Right ventricle myocardium inferior (tissue), 1 donor: ENCODE measurements around the gene PLSCR3. TPM values are rescaled to one million over a fixed set of nuclear protein-coding genes. Genes with fewer than 3 reads are reported as not detected.
A peak's percentile ranks its signal among the peaks of the same experiment; 100 is the strongest.
"Not testable (repeated sequence)": the region's sequence is repeated elsewhere in the genome, so short reads cannot be mapped to it uniquely, and the experiment has no call there.

ENCODE experiments used
- ATAC-seq: fragments of 200-7000 bp; cut with Tn5 transposase; one replicate; pipeline ENCODE4 v1.9.1; 2020; ENCODE audit warnings: mild to moderate bottlenecking, moderate library complexity
- DNase-seq: peaks from one replicate; pipeline ENCODE4 v3.0.0; 2021; ENCODE audit errors: missing footprints
- intact Hi-C: fragments of 100-400 bp; cut with DNase I; formaldehyde crosslinking; loops from one replicate; pipeline ENCODE4 v1.11.0; 2022
- total RNA-seq: library from RNA; stranded (reverse); fragmentation: NEBNext Ultra II Directional; extraction: Animal tissue kit (Norgen Biotek cat#: 25700); gene quantifications from one replicate; pipeline ENCODE4 v1.2.1, GENCODE V29; 2021
- donor health status: DM: no; HTN: yes; CAD: no; lungs with severe emphysema.

Gene PLSCR3
- total RNA-seq, 1 donor from 2014 or later = 18.4 TPM

GRCh38 chr17:7391307-7391706, 3.0 kb downstream of the PLSCR3 start:
- intact Hi-C loops = loop anchor here (5.0 kb wide), 2 partner anchors 74 to 181 kb away; partner anchors contain the start of gene GPS2
- DNase-seq (no peak), ATAC-seq (no peak)

GRCh38 chr17:7389924-7390910, 4.1 kb downstream of the PLSCR3 start:
- ATAC-seq = no peak
- intact Hi-C loops = loop anchor here (5.0 kb wide), 2 partner anchors 73 to 182 kb away; partner anchors contain the start of gene GPS2
- DNase-seq = no peak

GRCh38 chr17:7388856-7389255, 5.5 kb downstream of the PLSCR3 start:
- DNase-seq = no peak
- no peak for ATAC-seq
- intact Hi-C loops = no loop called here

- intact Hi-C loops = no loop called here
- no peak for ATAC-seq
Measured at GRCh38 chr17:7384489-7385081, 9.7 kb downstream of the PLSCR3 start.

GRCh38 chr17:7383742-7384488, 10.4 kb downstream of the PLSCR3 start:
- ATAC-seq (peak; percentile 58), DNase-seq (peak; percentile 72)
- intact Hi-C loops = no loop called here

More at GRCh38 chr17:7384489-7385081, 9.7 kb downstream of the PLSCR3 start:
- DNase-seq = no peak

GRCh38 chr17:7383371-7383741, 11.0 kb downstream of the PLSCR3 start:
- DNase-seq = no peak
- intact Hi-C loops = no loop called here
- ATAC-seq = no peak

GRCh38 chr17:7382901-7383300, 11.4 kb downstream of the PLSCR3 start:
- no peak for DNase-seq
- ATAC-seq = no peak
- intact Hi-C loops = no loop called here

GRCh38 chr17:7380855-7381683, 13.3 kb downstream of the PLSCR3 start, which contains the start of gene TNK1:
Gene TNK1 (plus strand): TSS chr17:7381089. CDS start chr17:7382927, 1,838 bp downstream.
- intact Hi-C loops = no loop called here
- peak; percentile 60 for ATAC-seq
- DNase-seq = peak; percentile 75

GRCh38 chr17:7380321-7380720, 14.0 kb downstream of the PLSCR3 start:
- DNase-seq (peak; percentile 76), ATAC-seq (peak; percentile 83)
- intact Hi-C loops = no loop called here

GRCh38 chr17:7379134-7379533, 15.2 kb downstream of the PLSCR3 start:
- ATAC-seq = no peak
- intact Hi-C loops = no loop called here
- DNase-seq = no peak

- ATAC-seq (no peak), DNase-seq (no peak)
- intact Hi-C loops = no loop called here
Measured at GRCh38 chr17:7374353-7374752, 20.0 kb downstream of the PLSCR3 start.

GRCh38 chr17:7370853-7371252, 23.5 kb downstream of the PLSCR3 start:
- ATAC-seq = no peak
- no peak for DNase-seq
- intact Hi-C loops = no loop called here

- intact Hi-C loops = no loop called here
- ATAC-seq (no peak), DNase-seq (no peak)
Measured at GRCh38 chr17:7369825-7370224, 24.5 kb downstream of the PLSCR3 start.

GRCh38 chr17:7368599-7368994, 25.7 kb downstream of the PLSCR3 start:
- DNase-seq, intact Hi-C loops, ATAC-seq: not testable (repeated sequence)

- DNase-seq = no peak
- intact Hi-C loops = no loop called here
- no peak for ATAC-seq
Measured at GRCh38 chr17:7367918-7368598, 26.3 kb downstream of the PLSCR3 start.

GRCh38 chr17:7367083-7367482, 27.2 kb downstream of the PLSCR3 start:
- DNase-seq (no peak), ATAC-seq (no peak)
- intact Hi-C loops = no loop called here

GRCh38 chr17:7365963-7366362, 28.4 kb downstream of the PLSCR3 start:
- ATAC-seq, intact Hi-C loops: not testable (repeated sequence)

GRCh38 chr17:7363311-7363710, 31.0 kb downstream of the PLSCR3 start:
- ATAC-seq = no peak
- intact Hi-C loops = no loop called here
- no peak for DNase-seq

More at GRCh38 chr17:7365963-7366362, 28.4 kb downstream of the PLSCR3 start:
- DNase-seq = not testable (repeated sequence)
